HG03575 (cell line): ENCODE measurements around the gene RSPH1.

Experiments used
- ATAC-seq: cut with Tn5 transposase; IDR thresholded peaks from one replicate; pipeline ENCODE4 v1.9.1; 2021; ENCODE audit not compliant: unreplicated experiment, insufficient number of reproducible peaks, low FRiP score; ENCODE audit errors: extremely low read depth

Gene RSPH1

DNA sequence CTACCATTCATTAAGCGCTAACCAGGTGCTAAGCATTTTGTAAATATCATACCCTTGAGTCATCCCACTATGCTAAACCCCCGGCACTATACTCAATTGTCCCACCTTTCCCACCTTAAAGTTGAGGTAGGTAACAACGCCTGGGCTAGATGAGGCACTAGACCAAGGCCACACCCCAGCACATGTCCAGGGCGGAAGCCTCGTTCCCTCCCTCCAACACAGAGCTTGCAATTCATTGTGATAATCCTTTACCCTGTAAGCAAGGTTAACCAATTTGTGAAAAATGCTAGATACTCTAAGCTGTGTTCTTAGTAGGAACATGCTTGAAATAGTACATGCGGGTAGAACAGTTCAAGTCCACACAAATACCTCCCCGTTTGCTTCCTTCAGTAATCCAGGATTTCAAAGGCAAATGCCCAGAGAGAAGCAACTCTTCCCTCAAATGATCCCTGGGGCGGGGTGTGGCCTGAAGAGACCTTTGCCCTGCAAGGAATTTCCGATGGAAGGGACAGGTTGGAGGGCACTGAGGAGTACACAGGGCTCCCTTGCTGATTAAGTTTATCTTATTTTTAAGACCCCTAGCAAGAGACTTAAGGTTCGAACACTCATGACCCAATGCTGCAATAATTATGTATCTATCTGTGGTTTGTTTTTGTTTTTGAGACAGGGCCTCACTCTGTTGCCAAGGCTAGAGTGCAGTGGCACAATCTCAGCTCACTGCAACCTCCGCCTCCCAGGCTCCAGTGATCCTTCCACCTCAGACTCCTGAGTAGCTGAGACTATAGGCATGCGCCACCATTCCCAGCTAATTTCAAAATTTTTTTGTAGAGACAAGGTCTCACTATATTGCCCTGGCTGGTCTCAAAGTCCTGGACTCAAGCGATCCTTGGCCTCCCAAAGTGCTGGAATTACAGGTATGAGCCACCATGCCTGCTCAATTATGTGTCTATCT lies 2.6 kb downstream of the RSPH1 start:
- no peak for ATAC-seq

- ATAC-seq, result no peak
Observed at GRCh38 chr21:42492201-42492600, 3.8 kb downstream of the RSPH1 start.

GRCh38 chr21:42491328-42491727 lies 4.7 kb downstream of the RSPH1 start:
- no peak for ATAC-seq

DNA sequence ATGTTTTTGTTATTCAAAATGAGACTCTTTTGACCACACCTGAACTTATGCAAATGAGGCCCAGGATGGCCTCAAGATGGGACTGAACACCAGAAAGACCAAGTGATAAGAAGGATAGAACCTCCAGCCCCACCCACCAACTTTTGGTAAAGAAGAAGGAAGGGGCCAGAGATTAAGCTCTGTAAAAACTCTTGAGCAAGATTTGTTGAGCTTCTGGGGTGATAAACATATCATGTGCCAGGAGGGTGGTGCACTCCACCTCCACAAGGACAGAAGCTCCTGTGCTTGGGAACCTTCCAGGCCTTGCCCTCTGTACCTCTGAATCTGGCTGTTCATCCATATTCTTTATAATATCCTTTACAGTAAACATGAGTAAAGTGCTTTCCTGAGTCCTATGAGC lies 5.3 kb downstream of the RSPH1 start:
- no peak for ATAC-seq

DNA sequence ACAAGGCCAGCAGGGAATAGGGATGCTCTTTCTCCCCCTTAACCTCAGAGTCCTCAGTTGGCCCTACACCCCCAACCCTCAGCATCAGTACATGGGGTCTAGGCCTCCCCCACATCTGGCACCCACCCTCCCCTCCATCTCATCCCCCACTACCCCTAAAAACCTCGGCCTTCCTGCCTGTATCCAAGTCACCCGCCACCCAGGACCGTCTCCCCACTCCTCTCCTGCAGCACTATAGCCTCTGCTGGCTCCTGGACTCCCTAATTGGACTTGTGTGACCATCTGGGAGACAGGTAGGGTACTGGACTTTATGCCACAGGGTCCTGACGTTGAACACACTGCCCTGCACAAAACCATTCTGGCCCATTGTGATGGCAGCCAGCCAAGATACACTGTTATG lies 6.0 kb downstream of the RSPH1 start:
- ATAC-seq, result no peak

GRCh38 chr21:42489006-42489563 lies 6.9 kb downstream of the RSPH1 start:
- ATAC-seq, result no peak

DNA sequence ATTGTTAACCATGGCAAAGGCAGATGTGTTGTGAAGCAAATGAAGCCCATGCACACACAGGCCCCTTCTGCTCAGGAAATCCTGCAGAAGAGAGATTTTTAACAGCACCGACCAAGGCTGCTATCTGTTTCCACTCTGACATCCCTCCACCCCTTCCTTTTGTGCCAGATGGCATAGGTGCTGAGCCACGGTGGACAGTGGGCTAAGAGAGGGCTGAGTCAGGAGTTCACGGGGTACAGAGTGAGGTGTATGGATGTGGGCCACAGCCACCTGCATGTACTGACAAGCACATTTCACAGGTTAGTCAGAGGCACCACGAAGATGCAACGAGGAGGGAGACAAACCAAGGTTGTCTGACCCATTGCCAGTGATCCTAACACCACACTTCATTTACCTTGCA lies 9.5 kb downstream of the RSPH1 start:
- ATAC-seq, result no peak

DNA sequence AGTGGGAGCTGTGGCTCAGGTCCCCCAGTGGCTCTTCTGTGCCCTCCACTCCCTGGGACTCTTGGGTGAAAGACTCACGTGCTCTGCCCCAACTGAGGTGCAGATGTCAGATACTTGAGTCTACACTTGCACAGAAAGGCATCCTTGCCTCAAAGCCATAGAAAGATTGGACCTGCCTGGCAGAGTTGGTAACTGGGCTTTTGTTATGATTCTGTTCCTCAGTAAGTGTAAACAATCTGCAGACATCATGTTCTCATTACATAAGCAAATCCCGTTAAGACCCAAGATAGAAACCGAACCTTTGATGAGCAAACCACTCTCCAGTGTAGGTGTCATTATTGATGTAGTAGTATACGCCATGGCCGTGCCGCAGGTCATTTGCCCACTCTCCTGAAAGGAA lies 10.0 kb downstream of the RSPH1 start:
- ATAC-seq, result no peak

GRCh38 chr21:42484966-42485365 lies 11.1 kb downstream of the RSPH1 start:
- ATAC-seq, result no peak

DNA sequence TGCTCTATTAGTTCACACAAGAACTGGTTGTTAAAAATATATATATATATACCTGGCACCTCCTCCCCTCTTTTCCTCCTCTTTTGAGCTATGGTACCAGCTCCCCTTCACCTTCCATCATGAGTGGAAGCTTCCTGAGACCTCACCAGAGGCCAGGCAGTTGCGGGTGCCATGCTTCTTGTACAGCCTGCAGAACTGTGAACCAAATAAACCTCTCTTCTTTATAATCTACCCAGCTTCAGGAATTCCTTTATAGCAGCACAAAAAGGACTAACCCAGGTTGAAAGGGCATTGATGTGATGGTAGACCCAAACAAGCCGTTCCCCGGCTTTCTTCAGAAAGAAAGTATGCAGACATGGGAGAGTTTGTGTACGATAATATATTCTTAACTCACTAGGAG lies 14.9 kb downstream of the RSPH1 start:
- no peak for ATAC-seq

DNA sequence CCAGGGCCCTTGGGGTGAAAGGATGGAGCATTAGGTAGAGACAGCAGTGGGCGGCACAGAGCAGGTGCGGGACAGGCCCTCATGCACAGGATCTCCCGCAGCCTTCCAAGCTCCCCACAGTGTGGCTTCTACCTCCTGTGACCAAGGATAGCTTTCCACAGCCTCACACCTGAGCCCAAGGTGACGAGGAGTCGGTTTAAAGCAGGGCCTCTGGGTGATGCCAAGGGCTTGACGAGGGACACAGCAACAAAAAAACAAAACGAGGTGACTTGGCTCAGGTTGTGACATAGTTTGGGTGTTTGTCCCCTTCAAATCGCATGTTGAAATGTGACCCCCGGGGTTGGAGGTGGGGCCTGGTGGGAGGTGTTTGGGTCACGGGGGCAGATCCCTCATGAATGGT lies 15.3 kb downstream of the RSPH1 start:
- ATAC-seq, result no peak

DNA sequence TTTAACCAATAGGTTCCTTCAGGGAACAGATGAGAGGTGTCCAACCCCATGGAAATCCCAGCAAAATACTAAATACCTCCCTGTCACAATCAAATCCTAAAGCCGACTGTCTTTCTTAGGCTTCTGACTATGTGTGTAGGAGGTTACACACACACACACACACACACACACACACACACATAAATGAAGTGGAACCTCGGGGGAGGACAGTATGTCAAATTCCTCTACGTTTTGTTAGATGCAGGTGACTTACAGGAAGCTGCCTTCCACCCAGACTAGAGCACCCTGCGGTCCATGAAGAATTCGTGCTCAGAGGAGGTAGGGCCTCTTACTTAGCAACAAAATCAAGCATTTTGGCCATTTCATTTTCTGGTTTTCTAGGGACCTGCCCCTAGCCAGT lies 16.4 kb downstream of the RSPH1 start:
- ATAC-seq, result no peak

DNA sequence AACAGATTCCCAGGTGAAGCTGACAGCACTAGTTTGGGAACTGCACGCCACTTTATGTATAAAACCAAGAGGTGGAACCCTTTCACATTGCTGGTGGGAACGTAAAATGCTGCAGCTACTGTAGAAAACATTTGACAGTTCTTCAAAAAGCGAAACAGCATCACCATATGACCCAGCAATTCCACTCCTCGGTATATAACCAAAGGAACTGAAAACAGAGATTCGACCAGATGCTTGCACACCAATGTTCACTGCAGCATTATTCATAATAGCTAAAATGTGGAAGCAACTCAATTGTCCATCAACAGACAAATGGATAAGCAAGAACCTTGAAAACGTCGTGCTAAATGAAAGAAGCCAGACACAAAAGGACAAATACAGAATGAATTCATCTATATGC lies 17.5 kb downstream of the RSPH1 start:
- no peak for ATAC-seq

DNA sequence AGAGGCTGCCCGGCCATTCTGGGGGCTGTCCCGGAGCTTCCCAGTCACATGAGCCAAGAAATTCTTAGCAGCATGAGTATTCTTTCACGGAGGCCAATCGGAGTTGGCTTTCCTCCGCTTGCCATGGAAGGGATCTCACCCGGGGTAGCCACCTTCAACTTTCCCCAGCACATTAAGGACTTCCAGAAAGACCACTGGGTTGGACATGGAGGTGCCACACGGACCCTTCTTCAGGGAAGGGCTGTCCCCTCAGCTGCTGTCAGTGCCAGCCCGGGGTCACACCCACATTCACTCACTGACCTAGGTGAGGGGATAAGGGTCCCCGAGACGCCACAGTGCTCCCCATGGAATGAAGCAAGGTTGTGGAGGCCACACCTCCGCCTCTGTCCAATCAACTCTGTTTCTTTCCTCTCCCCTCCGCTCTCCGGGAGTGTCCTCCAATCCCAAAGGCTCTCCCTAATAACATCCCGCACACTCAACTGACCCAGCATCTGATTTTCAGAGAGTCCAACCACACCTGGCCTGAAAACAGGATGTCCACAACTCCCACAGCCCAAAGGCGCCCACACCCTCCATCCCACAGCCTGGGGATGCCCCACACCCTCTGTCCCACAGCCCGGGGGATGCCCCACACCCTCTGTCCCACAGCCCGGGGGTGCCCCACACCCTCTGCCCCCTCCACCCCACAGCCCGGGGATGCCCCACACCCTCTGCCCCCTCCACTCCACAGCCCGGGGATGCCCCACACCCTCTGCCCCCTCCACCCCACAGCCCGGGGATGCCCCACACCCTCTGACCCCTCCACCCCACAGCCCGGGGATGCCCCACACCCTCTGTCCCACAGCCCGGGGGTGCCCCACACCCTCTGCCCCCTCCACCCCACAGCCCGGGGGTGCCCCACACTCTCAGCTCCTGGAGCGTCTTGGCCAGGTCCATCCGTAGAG lies 19.4 kb downstream of the RSPH1 start:
- no peak for ATAC-seq

DNA sequence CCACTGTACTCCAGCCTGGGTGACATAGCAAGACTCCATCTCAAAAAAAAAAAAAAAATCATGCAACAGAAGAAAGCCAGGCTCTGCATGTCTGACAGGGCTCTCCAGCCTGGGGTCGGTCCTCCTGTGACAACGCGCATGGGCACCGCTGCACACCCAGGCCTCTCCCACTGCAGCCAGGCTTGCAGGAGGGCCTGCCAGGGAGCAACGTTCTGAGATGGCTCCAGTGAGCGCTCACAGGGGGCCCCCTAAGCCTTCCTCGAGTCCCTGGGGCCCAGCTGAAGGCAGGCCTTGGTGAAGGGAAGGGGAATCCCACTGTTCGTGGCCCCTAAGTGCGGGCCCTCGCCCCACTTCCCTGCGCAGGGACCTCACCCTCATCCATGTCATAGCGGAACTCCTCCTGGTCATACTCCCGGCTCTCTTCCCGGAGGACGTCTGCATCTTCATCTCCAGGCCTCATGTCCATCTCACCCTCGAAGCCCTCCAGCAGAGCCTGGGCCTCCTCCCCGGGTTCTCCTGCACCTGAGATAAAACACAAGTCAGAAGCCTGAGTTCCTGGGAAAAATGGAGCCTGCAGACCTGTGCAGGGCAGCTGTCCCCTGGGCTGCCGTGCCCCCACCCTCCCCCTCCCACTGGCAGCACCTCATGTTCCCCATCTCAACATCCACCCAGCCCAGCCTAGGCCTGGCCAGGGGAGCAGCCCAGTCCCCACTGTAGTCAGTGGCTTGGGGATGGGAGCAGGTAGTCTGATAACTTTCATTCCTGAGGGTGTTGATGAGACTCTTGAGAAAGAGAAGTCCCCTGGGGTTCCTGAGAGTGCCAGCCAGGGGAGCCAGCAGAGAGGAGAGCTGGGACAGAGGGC lies 20.3 kb downstream of the RSPH1 start:
- ATAC-seq, result no peak

DNA sequence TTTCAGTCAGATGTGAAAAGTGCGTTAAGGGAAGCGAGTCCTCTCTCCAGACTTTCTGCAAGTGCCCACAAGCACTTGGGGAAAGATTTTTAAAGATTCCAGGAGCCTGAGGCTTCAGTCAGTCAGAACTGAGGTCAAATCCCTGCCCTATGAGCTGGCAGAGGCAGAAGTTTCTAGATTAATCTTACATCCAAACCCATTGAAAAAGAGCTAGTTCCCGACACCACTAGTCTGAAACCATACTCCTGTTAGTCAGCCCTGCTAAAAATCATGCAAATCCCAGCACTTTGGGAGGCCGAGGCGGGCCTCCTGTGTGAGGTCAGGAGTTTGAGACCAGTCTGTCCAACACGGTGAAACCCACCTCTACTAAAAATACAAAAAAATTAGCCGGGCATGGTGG lies 21.0 kb downstream of the RSPH1 start:
- no peak for ATAC-seq

- ATAC-seq, result no peak
Observed at GRCh38 chr21:42474043-42474831, 21.8 kb downstream of the RSPH1 start.

DNA sequence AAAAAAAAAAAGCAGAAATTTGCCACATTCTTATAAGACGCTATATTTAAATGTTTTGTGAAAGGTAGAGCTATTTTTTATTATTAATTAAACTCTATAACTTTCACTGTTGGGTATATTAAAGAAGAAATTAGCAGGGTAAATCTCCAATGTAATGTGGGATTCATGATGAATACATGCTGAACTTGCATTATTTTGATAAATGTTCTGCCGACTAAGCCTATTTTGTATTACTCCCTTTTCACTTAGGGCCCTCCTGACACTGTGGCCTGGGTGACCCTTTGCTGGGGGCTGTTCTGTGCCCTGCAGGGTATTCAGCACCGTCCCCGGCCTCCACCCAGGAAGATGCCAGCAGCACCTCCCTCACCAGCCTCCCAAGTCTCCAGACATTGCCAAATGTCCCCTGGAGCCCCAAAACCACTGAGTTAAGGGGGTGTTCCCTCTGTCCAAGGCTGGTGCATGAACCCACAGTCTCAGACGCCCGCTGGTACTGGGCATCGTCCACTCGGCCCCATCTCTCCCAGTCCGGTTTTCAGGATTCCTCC lies 22.5 kb downstream of the RSPH1 start:
- ATAC-seq, result no peak
